ENCODE results near the gene RPL7A.
"Not testable (repeated sequence)": the region's sequence is repeated elsewhere in the genome, so short reads cannot be mapped to it uniquely, and the experiment has no call there.

The RPL7A gene

GRCh38 chr9:133389025-133389557, 41.1 kb downstream of the RPL7A start:
- no peak for DNase-seq (ENCODE audit: low read depth)

- DNase-seq (ENCODE audit: low read depth): no peak
Observed at GRCh38 chr9:133389562-133389961, 41.5 kb downstream of the RPL7A start.

GRCh38 chr9:133390713-133391112, 42.7 kb downstream of the RPL7A start:
- no peak for DNase-seq (ENCODE audit: low read depth)

- not testable (repeated sequence) for DNase-seq (ENCODE audit: low read depth)
Observed at GRCh38 chr9:133391449-133391848, 43.4 kb downstream of the RPL7A start.

GRCh38 chr9:133392308-133392707, 44.3 kb downstream of the RPL7A start:
- not testable (repeated sequence) for DNase-seq (ENCODE audit: low read depth)

- DNase-seq (ENCODE audit: low read depth): no peak
Observed at GRCh38 chr9:133393399-133393798, 45.4 kb downstream of the RPL7A start.

- no peak for DNase-seq (ENCODE audit: low read depth)
Observed at GRCh38 chr9:133394687-133395271, 46.8 kb downstream of the RPL7A start.

GRCh38 chr9:133396952-133397351, 48.9 kb downstream of the RPL7A start:
- no peak for DNase-seq (ENCODE audit: low read depth)

- DNase-seq (ENCODE audit: low read depth): no peak
Observed at GRCh38 chr9:133397370-133397769, 49.4 kb downstream of the RPL7A start.

GRCh38 chr9:133397895-133398294, 49.9 kb downstream of the RPL7A start:
- DNase-seq (ENCODE audit: low read depth): no peak

GRCh38 chr9:133400292-133400691, 52.3 kb downstream of the RPL7A start:
- no peak for DNase-seq (ENCODE audit: low read depth)

Measured in stimulated activated CD4-positive, alpha-beta T cell treated with anti-CD3 and anti-CD28 coated beads, Interleukin-2, amount 100 ng/mL, for 4 hours (primary cell).